ENCODE measurements around the gene SMIM45.

SMIM45 gene

GRCh38 chr22:41922940-41923594 is 28.9 kb upstream of the SMIM45 start:
- Histone ChIP-seq H3K9me3 (ENCODE audit: control insufficient read depth, insufficient read depth, low read depth, low read length) (no peaks in the 10 kb centered on the region), H3K4me3 (ENCODE audit: low read depth in 2 of 2, low read length in 2 of 2) (no peak overlapping the region), H3K36me3 (ENCODE audit: control insufficient read depth, insufficient read depth, low read length) (no peaks in the 10 kb centered on the region), H3K27ac (ENCODE audit: low read length) (no peak overlapping the region), H3K27me3 (ENCODE audit: control insufficient read depth, insufficient read depth, low read length) (no peaks in the 10 kb centered on the region; the same call in 1 of the 2 replicates), H3K4me1 (ENCODE audit: control insufficient read depth, insufficient read depth, low read length) (no peaks in the 10 kb centered on the region)
- POLR2A ChIA-PET = no interaction called here
- in situ Hi-C loops (cut with HindIII; ENCODE audit: low pct_unique_long_range_greater_than_20kb, low sequenced_read_pairs) (no loop called here), intact Hi-C loops (cut with micrococcal nuclease; ENCODE audit: unreplicated experiment) (no loop called here)
- TF ChIP-seq TCF7L2 (IDR thresholded peaks at IDR 0.05; ENCODE audit: low read depth, low read length) (no peak), REST (IDR thresholded peaks at IDR 0.05; ENCODE audit: insufficient read depth in 1 of 2, low read depth in 2 of 2, low read length in 1 of 2) (no peak), CTCF (IDR thresholded peaks at IDR 0.05) (no peak), POLR2AphosphoS5 (IDR thresholded peaks at IDR 0.05; ENCODE audit: low read depth, low read length) (no peak), SIN3A (IDR thresholded peaks at IDR 0.05; ENCODE audit: borderline replicate concordance, insufficient read depth, low read depth, low read length) (no peak)
- no TSS peak for BruUV-seq (replicated peaks)
- no peak for DNase-seq (ENCODE audit: low read depth, low spot score)
- ATAC-seq = no peak
- CTCF ChIA-PET = no interaction called here

- in situ Hi-C loops (cut with HindIII; ENCODE audit: low pct_unique_long_range_greater_than_20kb, low sequenced_read_pairs) (no loop called here), intact Hi-C loops (cut with micrococcal nuclease; ENCODE audit: unreplicated experiment) (no loop called here)
- POLR2A ChIA-PET = no interaction called here
- Histone ChIP-seq H3K9me3 (ENCODE audit: control insufficient read depth, insufficient read depth, low read depth, low read length) (no peaks in the 10 kb centered on the region), H3K4me3 (ENCODE audit: low read depth in 2 of 2, low read length in 2 of 2) (no peak overlapping the region), H3K27me3 (ENCODE audit: control insufficient read depth, insufficient read depth, low read length) (no peaks in the 10 kb centered on the region; the same call in 1 of the 2 replicates), H3K27ac (ENCODE audit: low read length) (no peak overlapping the region), H3K36me3 (ENCODE audit: control insufficient read depth, insufficient read depth, low read length) (no peaks in the 10 kb centered on the region), H3K4me1 (ENCODE audit: control insufficient read depth, insufficient read depth, low read length) (no peaks in the 10 kb centered on the region)
- no TSS peak for BruUV-seq (replicated peaks)
- CTCF ChIA-PET = no interaction called here
- TF ChIP-seq CTCF (IDR thresholded peaks at IDR 0.05) = no peak
- TF ChIP-seq REST (IDR thresholded peaks at IDR 0.05; ENCODE audit: insufficient read depth in 1 of 2, low read depth in 2 of 2, low read length in 1 of 2) = no peak
- TF ChIP-seq SIN3A (IDR thresholded peaks at IDR 0.05; ENCODE audit: borderline replicate concordance, insufficient read depth, low read depth, low read length) = no peak
- no peak for TF ChIP-seq TCF7L2 (IDR thresholded peaks at IDR 0.05; ENCODE audit: low read depth, low read length)
- TF ChIP-seq POLR2AphosphoS5 (IDR thresholded peaks at IDR 0.05; ENCODE audit: low read depth, low read length) = no peak
- ATAC-seq = no peak
- no peak for DNase-seq (ENCODE audit: low read depth, low spot score)
These were observed 28.2 kb upstream of the SMIM45 start for GRCh38 chr22:41923595-41924276.
